Measurements from ENCODE around the gene ASAP3. TPM values are rescaled to one million over a fixed set of nuclear protein-coding genes. Genes with fewer than 3 reads are reported as not detected.

ASAP3 gene
- total RNA-seq, 2 experiments from 2014 or later = 0.81 to 1.2 TPM

DNA sequence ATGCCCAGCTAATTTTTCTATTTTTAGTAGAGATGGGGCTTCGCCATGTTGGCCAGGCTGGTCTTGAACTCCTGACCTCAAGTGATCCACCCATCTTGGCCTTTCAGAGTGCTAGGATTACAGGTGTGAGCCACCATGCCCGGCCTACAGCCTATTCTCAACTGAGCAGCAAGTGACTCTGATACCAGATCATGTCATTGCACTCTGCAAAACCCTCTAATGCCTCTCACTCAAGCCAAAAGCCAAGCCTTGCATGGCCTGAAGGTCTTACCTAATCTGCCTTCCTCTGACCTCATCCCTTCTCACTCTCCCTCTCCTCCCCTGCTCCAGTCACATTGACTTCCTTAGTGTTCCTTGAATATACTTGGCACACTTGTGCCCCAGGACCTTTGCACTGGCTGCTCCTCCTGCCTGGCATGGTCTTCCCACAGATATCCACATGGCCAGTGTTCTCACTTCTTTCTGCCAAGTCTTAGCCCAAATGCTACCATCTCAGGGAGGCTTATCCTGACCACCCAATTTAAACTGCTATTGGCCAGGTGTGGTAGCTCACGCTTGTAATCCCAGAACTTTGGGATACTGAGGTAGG is 8.2 kb upstream of the ASAP3 start:
- intact Hi-C loops (cut with DNase I, micrococcal nuclease) = no loop called here

DNA sequence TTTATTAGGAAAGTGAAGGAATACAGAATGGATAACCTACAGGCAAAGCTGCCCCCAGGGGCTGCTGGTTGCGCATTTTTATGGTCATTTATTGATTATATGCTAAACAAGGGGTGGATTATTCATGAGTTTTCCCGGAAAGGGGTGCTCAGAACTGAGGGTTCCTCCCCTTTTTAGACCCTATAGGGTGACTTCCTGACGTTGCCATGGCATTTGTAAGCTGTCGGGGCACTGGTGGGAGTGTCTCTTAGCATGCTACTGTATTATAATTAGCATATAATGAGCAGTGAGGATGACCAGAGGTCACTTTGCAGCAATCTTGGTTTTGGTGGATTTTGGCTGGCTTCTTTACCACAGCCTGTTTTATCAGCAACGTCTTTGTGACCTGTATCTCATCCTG is 5.9 kb upstream of the ASAP3 start:
- intact Hi-C loops (cut with DNase I, micrococcal nuclease) = loop anchor here in 1 of 2 experiments (10.0 kb wide), 1 partner anchor 65 kb away; the partner anchor contains the start of gene TCEA3
- DNase-seq (no peak), ATAC-seq (ENCODE audit: poor library complexity) (no peak)
- TF ChIP-seq, protein P1, sequence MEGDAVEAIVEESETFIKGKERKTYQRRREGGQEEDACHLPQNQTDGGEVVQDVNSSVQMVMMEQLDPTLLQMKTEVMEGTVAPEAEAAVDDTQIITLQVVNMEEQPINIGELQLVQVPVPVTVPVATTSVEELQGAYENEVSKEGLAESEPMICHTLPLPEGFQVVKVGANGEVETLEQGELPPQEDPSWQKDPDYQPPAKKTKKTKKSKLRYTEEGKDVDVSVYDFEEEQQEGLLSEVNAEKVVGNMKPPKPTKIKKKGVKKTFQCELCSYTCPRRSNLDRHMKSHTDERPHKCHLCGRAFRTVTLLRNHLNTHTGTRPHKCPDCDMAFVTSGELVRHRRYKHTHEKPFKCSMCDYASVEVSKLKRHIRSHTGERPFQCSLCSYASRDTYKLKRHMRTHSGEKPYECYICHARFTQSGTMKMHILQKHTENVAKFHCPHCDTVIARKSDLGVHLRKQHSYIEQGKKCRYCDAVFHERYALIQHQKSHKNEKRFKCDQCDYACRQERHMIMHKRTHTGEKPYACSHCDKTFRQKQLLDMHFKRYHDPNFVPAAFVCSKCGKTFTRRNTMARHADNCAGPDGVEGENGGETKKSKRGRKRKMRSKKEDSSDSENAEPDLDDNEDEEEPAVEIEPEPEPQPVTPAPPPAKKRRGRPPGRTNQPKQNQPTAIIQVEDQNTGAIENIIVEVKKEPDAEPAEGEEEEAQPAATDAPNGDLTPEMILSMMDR (IDR thresholded peaks at IDR 0.05) = no peak
- Mint-ChIP-seq H3K4me3 (no peak overlapping the region), H3K36me3 (ENCODE audit: low read depth) (no peaks in the 10 kb centered on the region), H3K27me3 (peaks cover 9% of the 10 kb centered on the region), H3K4me1 (ENCODE audit: low read depth) (peaks cover 5% of the 10 kb centered on the region), H3K9me3 (no peaks in the 10 kb centered on the region), H3K27ac (no peak overlapping the region)
- Histone ChIP-seq H3K4me3 (ENCODE audit: low read length) (no peak overlapping the region), H3K36me3 (ENCODE audit: insufficient read depth, low read length) (no peaks in the 10 kb centered on the region), H3K9me3 (ENCODE audit: control insufficient read depth in 1 of 2, insufficient read depth in 1 of 2, low read length in 2 of 2) (no peaks in the 10 kb centered on the region), H3K27me3 (ENCODE audit: control insufficient read depth in 1 of 2, insufficient read depth in 2 of 2, low read length in 2 of 2) (no peaks in the 10 kb centered on the region), H3K27ac (ENCODE audit: low read depth in 1 of 2, low read length in 2 of 2) (no peak overlapping the region), H3K4me1 (ENCODE audit: insufficient read depth, low read length) (peaks cover 3% of the 10 kb centered on the region)
- ChIA-PET POLR2A (no interaction called here), CTCF (no interaction called here)

More for the DNA sequence above, 8.2 kb upstream of the ASAP3 start:
- H3K4me3 ChIP-seq (ENCODE audit: low read length) = no peak overlapping the region
- no peaks in the 10 kb centered on the region for H3K9me3 ChIP-seq (ENCODE audit: control insufficient read depth in 1 of 2, insufficient read depth in 1 of 2, low read length in 2 of 2)
- H3K27me3 Mint-ChIP-seq = peaks cover 7% of the 10 kb centered on the region
- no peaks in the 10 kb centered on the region for H3K36me3 ChIP-seq (ENCODE audit: insufficient read depth, low read length)
- H3K27me3 ChIP-seq (ENCODE audit: control insufficient read depth in 1 of 2, insufficient read depth in 2 of 2, low read length in 2 of 2) = no peaks in the 10 kb centered on the region
- H3K27ac ChIP-seq (ENCODE audit: low read depth in 1 of 2, low read length in 2 of 2) = no peak overlapping the region
- no peaks in the 10 kb centered on the region for H3K36me3 Mint-ChIP-seq (ENCODE audit: low read depth)
- peaks cover 5% of the 10 kb centered on the region for H3K4me1 ChIP-seq (ENCODE audit: insufficient read depth, low read length)
- TF ChIP-seq, protein P1 (IDR thresholded peaks at IDR 0.05) = no peak
- no peaks in the 10 kb centered on the region for H3K4me1 Mint-ChIP-seq (ENCODE audit: low read depth)
- CTCF ChIA-PET = interaction anchor here (1.3 kb wide), 1 partner anchor 59 kb away, joined by 3 read pairs; no protein-coding TSS in a partner anchor
- no peak overlapping the region for H3K4me3 Mint-ChIP-seq
- POLR2A ChIA-PET = no interaction called here
- H3K9me3 Mint-ChIP-seq = no peaks in the 10 kb centered on the region
- H3K27ac Mint-ChIP-seq = no peak overlapping the region
- DNase-seq (no peak), ATAC-seq (ENCODE audit: poor library complexity) (no peak)

DNA sequence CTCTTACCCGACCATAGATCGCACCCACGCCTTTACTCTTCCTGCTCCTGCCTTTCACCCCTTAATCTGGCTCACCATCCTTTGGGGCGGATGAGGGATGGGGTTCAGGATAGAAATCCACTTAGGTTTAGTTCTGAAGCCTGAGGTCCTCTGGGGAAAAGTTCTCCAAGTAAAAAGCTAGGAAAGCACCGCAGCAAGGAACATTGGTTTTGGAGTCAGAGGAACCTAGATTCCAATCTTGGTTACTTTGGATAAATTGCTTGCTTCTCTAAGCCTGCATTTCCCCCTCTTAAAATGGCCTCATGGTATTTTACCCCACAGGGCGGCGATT is 988 bp upstream of the ASAP3 start:
- Mint-ChIP-seq H3K27ac (peak overlapping the region; percentile 55), H3K4me1 (ENCODE audit: low read depth) (peaks cover 19% of the 10 kb centered on the region), H3K36me3 (ENCODE audit: low read depth) (no peaks in the 10 kb centered on the region), H3K27me3 (peaks cover 28% of the 10 kb centered on the region), H3K9me3 (no peaks in the 10 kb centered on the region), H3K4me3 (peak overlapping the region; percentile 92)
- no peak overlapping the region for H3K27ac ChIP-seq (ENCODE audit: low read depth in 1 of 2, low read length in 2 of 2)
- intact Hi-C loops (cut with DNase I, micrococcal nuclease) = loop anchor here in 1 of 2 experiments (10.0 kb wide), 1 partner anchor 60 kb away; the partner anchor contains the start of gene TCEA3
- no peak for ATAC-seq (ENCODE audit: poor library complexity)
- H3K36me3 ChIP-seq (ENCODE audit: insufficient read depth, low read length) = no peaks in the 10 kb centered on the region
- peaks cover 0 to 4% of the 10 kb centered on the region in 2 experiments for H3K9me3 ChIP-seq (ENCODE audit: control insufficient read depth in 1 of 2, insufficient read depth in 1 of 2, low read length in 2 of 2)
- TF ChIP-seq, protein P1 (IDR thresholded peaks at IDR 0.05) = no peak
- CTCF ChIA-PET = interaction anchor here (1.3 to 3.9 kb wide), 5 partner anchors 12 to 152 kb away, joined by 3 to 25 read pairs (median 7); no protein-coding TSS in a partner anchor
- peak overlapping the region; percentile 55 for H3K4me3 ChIP-seq (ENCODE audit: low read length)
- DNase-seq = no peak
- POLR2A ChIA-PET = interaction anchor here (0.7 to 1.9 kb wide), 6 partner anchors 60 to 1157 kb away, joined by 3 to 11 read pairs (median 4); partner anchors contain the start of gene HNRNPR
- peaks cover 17% of the 10 kb centered on the region for H3K4me1 ChIP-seq (ENCODE audit: insufficient read depth, low read length)
- peaks cover 17 to 24% of the 10 kb centered on the region in 2 experiments for H3K27me3 ChIP-seq (ENCODE audit: control insufficient read depth in 1 of 2, insufficient read depth in 2 of 2, low read length in 2 of 2)

All from CD4-positive, alpha-beta T cell (primary cell).